OCI-M1 (cell line): ENCODE measurements around the gene SLC30A10.
"Not testable (repeated sequence)": the region's sequence is repeated elsewhere in the genome, so short reads cannot be mapped to it uniquely, and the experiment has no call there.

Experiments used
- DNase-seq: peaks from one replicate; lab custom pipeline; 2025; lab: John Stamatoyannopoulos, UW

Gene SLC30A10

GRCh38 chr1:219891846-219892245 is 36.5 kb downstream of the SLC30A10 start:
- not testable (repeated sequence) for DNase-seq

GRCh38 chr1:219888667-219889066 is 39.7 kb downstream of the SLC30A10 start:
- DNase-seq: not testable (repeated sequence)

- no peak for DNase-seq
Measured at GRCh38 chr1:219885680-219886079, 42.7 kb downstream of the SLC30A10 start.

GRCh38 chr1:219883400-219884332 is 44.7 kb downstream of the SLC30A10 start:
- no peak for DNase-seq

GRCh38 chr1:219882755-219883154 is 45.6 kb downstream of the SLC30A10 start:
- no peak for DNase-seq

- DNase-seq: no peak
Measured at GRCh38 chr1:219882096-219882495, 46.3 kb downstream of the SLC30A10 start.

- peak; percentile 39 for DNase-seq
Measured at GRCh38 chr1:219880765-219881457, 47.4 kb downstream of the SLC30A10 start.

- peak; percentile 81 for DNase-seq
Measured at GRCh38 chr1:219876798-219877209, 51.6 kb downstream of the SLC30A10 start.

GRCh38 chr1:219875860-219876259 is 52.5 kb downstream of the SLC30A10 start:
- no peak for DNase-seq

GRCh38 chr1:219872538-219872937 is 55.8 kb downstream of the SLC30A10 start:
- not testable (repeated sequence) for DNase-seq

- no peak for DNase-seq
Measured at GRCh38 chr1:219871427-219872057, 56.8 kb downstream of the SLC30A10 start.

GRCh38 chr1:219868615-219869014 is 59.7 kb downstream of the SLC30A10 start:
- not testable (repeated sequence) for DNase-seq
